NB4 (cell line): ENCODE measurements around the gene CDADC1.

ENCODE experiments used
- POLR2A ChIP-seq: IDR thresholded peaks from 2 replicates; pipeline ENCODE4 v1.6.1; 2011; ENCODE audit warnings: mild to moderate bottlenecking; ENCODE audit not compliant: insufficient read length; ENCODE audit errors: extremely low read depth
- TF ChIP-seq, protein P1 (sequence below): IDR thresholded peaks from one replicate; pipeline ENCODE4 v1.5.1; 2012; ENCODE audit warnings: low read depth, low read length

- TF ChIP-seq, protein P1, sequence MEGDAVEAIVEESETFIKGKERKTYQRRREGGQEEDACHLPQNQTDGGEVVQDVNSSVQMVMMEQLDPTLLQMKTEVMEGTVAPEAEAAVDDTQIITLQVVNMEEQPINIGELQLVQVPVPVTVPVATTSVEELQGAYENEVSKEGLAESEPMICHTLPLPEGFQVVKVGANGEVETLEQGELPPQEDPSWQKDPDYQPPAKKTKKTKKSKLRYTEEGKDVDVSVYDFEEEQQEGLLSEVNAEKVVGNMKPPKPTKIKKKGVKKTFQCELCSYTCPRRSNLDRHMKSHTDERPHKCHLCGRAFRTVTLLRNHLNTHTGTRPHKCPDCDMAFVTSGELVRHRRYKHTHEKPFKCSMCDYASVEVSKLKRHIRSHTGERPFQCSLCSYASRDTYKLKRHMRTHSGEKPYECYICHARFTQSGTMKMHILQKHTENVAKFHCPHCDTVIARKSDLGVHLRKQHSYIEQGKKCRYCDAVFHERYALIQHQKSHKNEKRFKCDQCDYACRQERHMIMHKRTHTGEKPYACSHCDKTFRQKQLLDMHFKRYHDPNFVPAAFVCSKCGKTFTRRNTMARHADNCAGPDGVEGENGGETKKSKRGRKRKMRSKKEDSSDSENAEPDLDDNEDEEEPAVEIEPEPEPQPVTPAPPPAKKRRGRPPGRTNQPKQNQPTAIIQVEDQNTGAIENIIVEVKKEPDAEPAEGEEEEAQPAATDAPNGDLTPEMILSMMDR: no peak
- TF ChIP-seq POLR2A: no peak
Observed at GRCh38 chr13:49210114-49210513, 37.6 kb upstream of the CDADC1 start.
